Measurements from ENCODE around the gene RAP1A.

RAP1A gene

GRCh38 chr1:111691886-111692285 is 72.3 kb downstream of the RAP1A start:
- DNase-seq: no peak
- in situ Hi-C loops (cut with HindIII; ENCODE audit: low pct_ligation_motif_present, low pct_unique_long_range_greater_than_20kb, low sequenced_read_pairs): no loop called here

DNA sequence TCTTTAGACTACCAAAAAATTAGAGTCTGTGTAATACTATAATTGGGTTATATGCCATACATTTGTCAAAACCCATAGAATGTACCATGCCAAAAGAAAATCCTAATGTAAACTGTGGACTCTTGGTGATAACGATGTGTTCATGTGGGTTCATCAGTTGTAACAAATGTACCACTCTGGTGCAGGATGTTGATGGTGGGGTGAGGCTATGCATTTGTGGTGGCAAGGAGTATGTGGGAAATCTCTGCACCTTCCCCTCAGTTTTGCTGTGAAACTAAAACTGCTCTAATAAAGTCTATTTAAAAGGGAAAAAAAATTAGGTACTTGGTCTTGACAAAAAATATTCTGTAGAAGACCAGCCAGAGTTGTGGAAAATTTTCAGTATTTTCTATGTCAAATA is 76.2 kb downstream of the RAP1A start:
- DNase-seq: no peak
- in situ Hi-C loops (cut with HindIII; ENCODE audit: low pct_ligation_motif_present, low pct_unique_long_range_greater_than_20kb, low sequenced_read_pairs): no loop called here

GRCh38 chr1:111696330-111696729 is 76.7 kb downstream of the RAP1A start:
- no peak for DNase-seq
- in situ Hi-C loops (cut with HindIII; ENCODE audit: low pct_ligation_motif_present, low pct_unique_long_range_greater_than_20kb, low sequenced_read_pairs): no loop called here

DNA sequence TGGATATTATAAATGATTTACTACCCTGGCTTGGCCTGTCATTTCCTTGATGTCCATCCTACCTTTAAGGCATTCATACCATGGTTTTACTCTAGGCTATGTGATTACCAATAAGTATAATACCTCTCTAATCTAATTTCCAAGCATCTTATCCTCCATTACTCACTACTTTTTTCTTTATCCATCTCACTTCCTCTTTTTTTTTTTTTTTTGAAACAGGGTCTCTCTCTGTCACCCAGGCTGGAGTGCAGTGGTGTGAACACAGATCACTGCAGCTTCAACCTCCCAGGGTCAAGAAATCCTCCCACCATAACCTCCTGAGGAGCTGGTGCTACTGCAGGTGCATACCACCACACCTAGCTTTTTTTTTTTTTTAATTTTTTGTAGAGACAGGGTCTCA is 79.7 kb downstream of the RAP1A start:
- DNase-seq: no peak
- in situ Hi-C loops (cut with HindIII; ENCODE audit: low pct_ligation_motif_present, low pct_unique_long_range_greater_than_20kb, low sequenced_read_pairs): no loop called here

DNA sequence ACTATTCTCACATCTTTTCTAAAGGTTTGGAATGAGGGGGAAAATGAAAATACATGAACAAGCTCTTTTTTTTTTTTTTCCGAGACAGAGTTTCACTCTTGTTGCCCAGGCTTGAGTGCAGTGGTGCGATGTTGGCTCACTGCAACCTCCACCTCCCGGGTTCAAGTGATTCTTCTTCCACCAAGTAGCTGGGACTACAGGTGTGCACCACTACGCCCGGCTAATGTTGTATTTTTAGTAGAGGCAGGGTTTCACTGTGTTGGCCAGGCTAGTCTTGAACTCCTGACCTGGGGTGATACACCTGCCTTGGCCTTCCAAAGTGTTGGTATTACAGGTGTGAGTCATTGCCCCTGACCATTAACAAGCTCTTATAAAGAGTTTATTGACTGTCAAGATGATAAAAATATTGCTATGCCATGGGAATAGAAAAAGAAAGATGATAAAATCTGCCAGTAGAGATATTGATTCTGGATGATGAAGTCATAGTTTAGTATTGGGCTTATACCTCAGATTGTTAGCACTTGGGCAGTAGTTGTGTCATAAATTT is 83.0 kb downstream of the RAP1A start:
- DNase-seq: no peak
- in situ Hi-C loops (cut with HindIII; ENCODE audit: low pct_ligation_motif_present, low pct_unique_long_range_greater_than_20kb, low sequenced_read_pairs): no loop called here

GRCh38 chr1:111704240-111704639 is 84.7 kb downstream of the RAP1A start:
- no peak for DNase-seq
- in situ Hi-C loops (cut with HindIII; ENCODE audit: low pct_ligation_motif_present, low pct_unique_long_range_greater_than_20kb, low sequenced_read_pairs): no loop called here

DNA sequence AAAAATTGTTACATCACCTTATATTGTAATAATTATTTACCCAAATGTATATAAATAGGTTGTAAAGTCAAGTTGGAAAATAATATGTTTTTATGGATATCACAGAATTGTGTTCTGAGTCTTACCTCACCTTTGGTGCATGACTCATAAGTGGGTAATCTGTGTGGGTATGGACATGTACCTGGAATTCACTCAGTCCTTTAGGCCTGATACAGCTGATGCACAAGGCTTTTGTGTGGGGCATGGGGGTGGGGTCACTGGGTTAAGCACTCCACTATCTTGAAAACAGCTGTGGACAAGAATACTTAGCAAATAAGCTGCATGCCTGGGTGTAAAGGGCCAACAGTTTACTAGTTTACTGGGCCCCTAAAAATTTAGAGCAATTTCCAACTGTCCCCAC is 85.2 kb downstream of the RAP1A start:
- in situ Hi-C loops (cut with HindIII; ENCODE audit: low pct_ligation_motif_present, low pct_unique_long_range_greater_than_20kb, low sequenced_read_pairs): no loop called here
- no peak for DNase-seq

GRCh38 chr1:111705841-111706240 is 86.3 kb downstream of the RAP1A start:
- in situ Hi-C loops (cut with HindIII; ENCODE audit: low pct_ligation_motif_present, low pct_unique_long_range_greater_than_20kb, low sequenced_read_pairs): no loop called here
- DNase-seq: no peak

- in situ Hi-C loops (cut with HindIII; ENCODE audit: low pct_ligation_motif_present, low pct_unique_long_range_greater_than_20kb, low sequenced_read_pairs): no loop called here
- DNase-seq: no peak
These were observed 87.3 kb downstream of the RAP1A start for GRCh38 chr1:111706921-111707320.

- in situ Hi-C loops (cut with HindIII; ENCODE audit: low pct_ligation_motif_present, low pct_unique_long_range_greater_than_20kb, low sequenced_read_pairs): no loop called here
- no peak for DNase-seq
These were observed 88.3 kb downstream of the RAP1A start for GRCh38 chr1:111707906-111708305.

GRCh38 chr1:111709986-111710385 is 90.4 kb downstream of the RAP1A start:
- in situ Hi-C loops (cut with HindIII; ENCODE audit: low pct_ligation_motif_present, low pct_unique_long_range_greater_than_20kb, low sequenced_read_pairs): no loop called here

DNA sequence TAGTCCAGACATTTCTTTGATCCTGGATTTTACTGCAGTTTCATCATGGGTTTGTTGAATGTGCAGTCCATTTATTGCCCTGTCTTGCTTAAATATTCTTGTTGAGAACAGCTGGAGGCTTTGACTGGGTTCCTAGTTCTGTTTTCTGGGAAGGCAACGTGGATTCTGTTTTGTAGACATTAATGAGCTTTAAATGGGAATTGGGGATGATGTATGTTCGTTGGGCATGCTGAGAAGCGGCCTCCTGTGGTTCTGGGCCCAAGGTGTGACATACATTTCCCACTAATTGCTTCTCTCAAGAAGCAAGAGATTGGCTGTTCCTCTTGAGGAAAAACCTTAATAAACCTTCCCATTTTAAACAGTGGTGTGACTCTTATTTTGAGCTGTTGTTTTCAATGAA is 96.7 kb downstream of the RAP1A start:
- no peak for DNase-seq
- in situ Hi-C loops (cut with HindIII; ENCODE audit: low pct_ligation_motif_present, low pct_unique_long_range_greater_than_20kb, low sequenced_read_pairs): no loop called here

More at GRCh38 chr1:111709986-111710385, 90.4 kb downstream of the RAP1A start:
- DNase-seq: no peak

GRCh38 chr1:111717450-111717849 is 97.9 kb downstream of the RAP1A start:
- in situ Hi-C loops (cut with HindIII; ENCODE audit: low pct_ligation_motif_present, low pct_unique_long_range_greater_than_20kb, low sequenced_read_pairs): no loop called here
- DNase-seq: no peak

GRCh38 chr1:111719135-111719534 is 99.5 kb downstream of the RAP1A start:
- no peak for DNase-seq
- in situ Hi-C loops (cut with HindIII; ENCODE audit: low pct_ligation_motif_present, low pct_unique_long_range_greater_than_20kb, low sequenced_read_pairs): no loop called here

- in situ Hi-C loops (cut with HindIII; ENCODE audit: low pct_ligation_motif_present, low pct_unique_long_range_greater_than_20kb, low sequenced_read_pairs): no loop called here
- no peak for DNase-seq
These were observed 100.1 kb downstream of the RAP1A start for GRCh38 chr1:111719674-111720132.

GRCh38 chr1:111720274-111720976 is 100.8 kb downstream of the RAP1A start:
- no peak for DNase-seq
- in situ Hi-C loops (cut with HindIII; ENCODE audit: low pct_ligation_motif_present, low pct_unique_long_range_greater_than_20kb, low sequenced_read_pairs): no loop called here

DNA sequence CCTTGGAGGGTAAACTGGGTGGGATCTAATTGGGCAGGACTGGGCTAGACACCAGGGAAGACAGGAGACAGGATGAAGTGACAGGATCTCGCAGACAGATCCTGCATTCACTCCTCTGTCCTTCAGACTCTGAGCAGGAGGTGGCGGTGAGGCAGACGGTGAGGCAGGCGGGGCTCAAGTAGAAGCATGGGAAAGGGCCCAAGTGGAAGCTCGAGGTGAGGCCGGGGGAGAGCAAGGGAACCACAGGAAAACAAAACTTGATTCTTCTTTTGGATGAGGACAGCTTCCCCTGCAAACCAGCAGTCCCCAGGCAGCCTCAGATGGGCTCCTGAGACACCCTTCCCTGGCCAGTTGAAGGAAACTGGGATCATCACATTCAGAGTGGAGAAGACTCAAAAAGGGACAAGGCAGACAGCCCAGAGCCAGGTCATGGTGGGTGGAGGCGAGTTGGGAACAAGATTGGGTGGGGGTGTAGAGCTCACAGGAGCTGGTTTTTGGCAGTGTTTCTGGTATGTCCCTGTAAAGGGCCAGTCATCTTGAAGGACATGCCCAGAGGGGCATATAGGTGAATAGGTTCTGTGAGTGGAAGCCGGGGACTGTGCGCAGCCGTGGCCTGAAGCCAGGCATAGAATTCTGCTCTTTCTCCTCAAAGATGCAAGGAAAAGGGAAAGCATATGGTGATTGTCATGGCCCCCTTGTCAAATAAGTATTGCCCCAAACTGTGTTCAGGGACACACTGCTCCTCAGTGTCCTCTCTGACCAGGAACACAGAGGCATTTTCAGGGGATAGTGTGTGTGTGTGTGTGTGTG is 101.6 kb downstream of the RAP1A start:
- in situ Hi-C loops (cut with HindIII; ENCODE audit: low pct_ligation_motif_present, low pct_unique_long_range_greater_than_20kb, low sequenced_read_pairs): no loop called here
- DNase-seq: no peak

GRCh38 chr1:111723091-111723806 is 103.7 kb downstream of the RAP1A start:
- no peak for DNase-seq
- in situ Hi-C loops (cut with HindIII; ENCODE audit: low pct_ligation_motif_present, low pct_unique_long_range_greater_than_20kb, low sequenced_read_pairs): no loop called here

DNA sequence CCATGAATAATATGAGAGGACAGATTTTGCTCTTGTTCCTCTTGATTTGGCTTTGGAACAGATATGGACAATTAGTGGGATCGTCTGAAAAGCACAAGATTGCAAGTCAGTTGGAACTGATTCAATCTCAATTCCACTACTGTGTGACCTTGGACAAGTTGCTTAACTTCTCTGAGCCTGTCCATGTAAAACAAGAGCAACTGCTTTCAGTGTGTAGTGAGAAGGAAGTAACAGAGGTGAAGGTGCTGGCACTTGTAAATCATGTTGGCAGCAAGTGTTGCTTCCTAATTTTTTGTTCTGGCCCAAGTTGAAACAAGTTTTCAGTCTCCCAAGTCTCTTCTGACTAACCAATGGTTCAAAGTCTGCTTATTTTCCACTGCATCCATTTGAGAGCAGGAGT is 104.3 kb downstream of the RAP1A start:
- in situ Hi-C loops (cut with HindIII; ENCODE audit: low pct_ligation_motif_present, low pct_unique_long_range_greater_than_20kb, low sequenced_read_pairs): no loop called here
- no peak for DNase-seq
